ENCODE measurements around the gene KIAA0513.

The KIAA0513 gene

GRCh38 chr16:85142129-85142513 is 114.5 kb downstream of the KIAA0513 start:
- no peak for DNase-seq (ENCODE audit: low read depth in 1 of 2, low spot score in 1 of 2)
- TF ChIP-seq POLR2AphosphoS5 (IDR thresholded peaks at IDR 0.05; ENCODE audit: low read depth) (no peak), REST (IDR thresholded peaks at IDR 0.05; ENCODE audit: insufficient replicate concordance, low read depth) (no peak), CTCF (IDR thresholded peaks at IDR 0.05; ENCODE audit: insufficient read depth, low read length) (no peak), GABPA (IDR thresholded peaks at IDR 0.05; ENCODE audit: low read depth) (no peak), SPI1 (IDR thresholded peaks at IDR 0.05; ENCODE audit: borderline replicate concordance, low read depth) (no peak)
- Histone ChIP-seq H3K27me3 (ENCODE audit: insufficient read depth, poor library complexity, severe bottlenecking) (peaks cover 21% of the 10 kb centered on the region), H3K27ac (replicated peaks) (no peak overlapping the region), H3K4me3 (replicated peaks; ENCODE audit: insufficient read depth, low read length) (no peak overlapping the region)

- no peak for TF ChIP-seq REST (IDR thresholded peaks at IDR 0.05; ENCODE audit: insufficient replicate concordance, low read depth)
- no peak for TF ChIP-seq SPI1 (IDR thresholded peaks at IDR 0.05; ENCODE audit: borderline replicate concordance, low read depth)
- TF ChIP-seq GABPA (IDR thresholded peaks at IDR 0.05; ENCODE audit: low read depth) = no peak
- no peak for TF ChIP-seq POLR2AphosphoS5 (IDR thresholded peaks at IDR 0.05; ENCODE audit: low read depth)
- TF ChIP-seq CTCF (IDR thresholded peaks at IDR 0.05; ENCODE audit: insufficient read depth, low read length) = no peak
- Histone ChIP-seq H3K27me3 (ENCODE audit: insufficient read depth, poor library complexity, severe bottlenecking) (peaks cover 19% of the 10 kb centered on the region), H3K27ac (replicated peaks) (no peak overlapping the region), H3K4me3 (replicated peaks; ENCODE audit: insufficient read depth, low read length) (no peak overlapping the region)
- DNase-seq (ENCODE audit: low read depth in 1 of 2, low spot score in 1 of 2) = no peak
Observed at GRCh38 chr16:85142771-85143211, 115.2 kb downstream of the KIAA0513 start.
